GM12878 (cell line): Measurements from ENCODE around the gene REV3L. TPM values are rescaled to one million over a fixed set of nuclear protein-coding genes. Genes with fewer than 3 reads are reported as not detected.

Experiments
- ATAC-seq: fragments of 200-7000 bp; cut with Tn5 transposase; 3 replicates; pipeline ENCODE4 v1.9.1; 2020; ENCODE audit warnings: mild to moderate bottlenecking, moderate library complexity
- BruUV-seq: library from RNA; stranded (reverse); fragments of 400-500 nt; replicated peaks from 2 replicates; lab custom pipeline; 2021; lab: Mats Ljungman, UMichigan
- CTCF ChIA-PET: fragments of 300-600 bp; sonication (Branson Sonifier 250); formaldehyde crosslinking; extraction: SDS; loops from one replicate; lab custom pipeline; 2021; ENCODE audit warnings: inconsistent platforms; lab: Yijun Ruan, JAX
- POLR2A ChIA-PET: fragments of 350-600 bp; formaldehyde crosslinking; extraction: SDS; loops from one replicate; lab custom pipeline; 2021; ENCODE audit warnings: inconsistent platforms; lab: Charles Lee
- RAD21 ChIA-PET: fragments of 300-600 bp; sonication (Branson Sonifier 250); formaldehyde crosslinking; loops from one replicate; lab custom pipeline; 2023; ENCODE audit warnings: antibody characterized with exemption; ENCODE audit not compliant: unreplicated experiment; lab: Charles Lee
- SMC1A ChIA-PET: fragments of 300-600 bp; sonication (Branson Sonifier 250); formaldehyde crosslinking; loops from one replicate; lab custom pipeline; 2023; ENCODE audit not compliant: unreplicated experiment, uncharacterized antibody; lab: Charles Lee
- DNase-seq: peaks from one replicate; pipeline ENCODE4 v3.0.0-alpha.2; 2011; ENCODE audit warnings: low read depth, low spot score
- FAIRE-seq: peaks from 3 replicates; lab custom pipeline; 2011; peaks lifted over from hg19 to GRCh38; lab: Jason Lieb, UNC
- H2AFZ ChIP-seq: 2 replicates; pipeline ENCODE4 v1.6.0; 2011; ENCODE audit warnings: low read depth, low read length, control low read depth; ENCODE audit not compliant: control insufficient read depth
- H3K27ac ChIP-seq: 2 replicates; pipeline ENCODE4 v1.5.1; 2011; ENCODE audit warnings: control low read depth; ENCODE audit not compliant: control insufficient read depth, insufficient read depth
- H3K27me3 ChIP-seq, 2 experiments: replicated peaks in 1 of 2; 2 replicates each; pipeline versions ENCODE4 v1.6.0 to v1.6.1; 2011; ENCODE audit warnings: low read length in 1 of 2; ENCODE audit not compliant: control insufficient read depth in 2 of 2, insufficient read depth in 2 of 2
- H3K36me3 ChIP-seq, 2 experiments: 2 replicates each; pipeline ENCODE4 v1.5.1; 2011; ENCODE audit warnings: low read length in 1 of 2; ENCODE audit not compliant: control insufficient read depth in 2 of 2, insufficient read depth in 2 of 2
- H3K4me1 ChIP-seq: 2 replicates; pipeline ENCODE4 v1.6.1; 2011; ENCODE audit warnings: mild to moderate bottlenecking, low read length, moderate library complexity, mixed read lengths; ENCODE audit not compliant: control insufficient read depth, insufficient read depth
- H3K4me2 ChIP-seq: 2 replicates; pipeline ENCODE4 v1.6.0; 2011; ENCODE audit warnings: control low read depth; ENCODE audit not compliant: control insufficient read depth, insufficient read depth
- H3K4me3 ChIP-seq: fragments of 200-600 bp; sonication (generic); 2 replicates; pipeline ENCODE4 v1.5.1; 2016
- H3K79me2 ChIP-seq: 2 replicates; pipeline ENCODE4 v1.6.0; 2011; ENCODE audit warnings: low read length; ENCODE audit not compliant: control insufficient read depth, insufficient read depth
- H3K9ac ChIP-seq: 2 replicates; pipeline ENCODE4 v1.8.0; 2011; ENCODE audit warnings: low read length, control low read depth, mixed read lengths; ENCODE audit not compliant: control insufficient read depth, insufficient read depth
- H3K9me3 ChIP-seq: replicated peaks from 3 replicates; pipeline ENCODE4 v1.5.1; 2011; ENCODE audit warnings: mild to moderate bottlenecking, low read length; ENCODE audit not compliant: control insufficient read depth, insufficient read depth
- H4K20me1 ChIP-seq: 2 replicates; pipeline ENCODE4 v1.6.0; 2011; ENCODE audit not compliant: control insufficient read depth, insufficient read depth
- CBX5 ChIP-seq: sonication (generic); IDR thresholded peaks from 2 replicates; pipeline ENCODE4 v1.6.1; 2016; ENCODE audit warnings: low read depth, moderate library complexity, mild to moderate bottlenecking, inconsistent platforms
- CEBPB ChIP-seq, 2 experiments: fragments of 150-350 bp in 1 of 2; IDR thresholded peaks; 2 replicates each; pipeline ENCODE4 v1.6.1; 2012 to 2014; ENCODE audit warnings: low read depth in 2 of 2, low read length in 2 of 2, borderline replicate concordance in 1 of 2, inconsistent platforms in 1 of 2
- E4F1 ChIP-seq: fragments of 450-650 bp; IDR thresholded peaks from 2 replicates; pipeline ENCODE4 v1.6.1; 2018; ENCODE audit warnings: borderline replicate concordance, mild to moderate bottlenecking; ENCODE audit not compliant: partially characterized antibody
- EP300 ChIP-seq, 2 experiments: fragments of 150-350 bp in 1 of 2; IDR thresholded peaks; 2 replicates each; pipeline ENCODE4 v1.6.1; 2011 to 2012; ENCODE audit warnings: low read depth in 2 of 2, low read length in 2 of 2, borderline replicate concordance in 1 of 2, improper control_type of control experiment in 1 of 2, inconsistent platforms in 1 of 2; ENCODE audit not compliant: control insufficient read depth in 1 of 2
- HCFC1 ChIP-seq: fragments of 150-350 bp; IDR thresholded peaks from 2 replicates; pipeline ENCODE4 v1.6.1; 2014; ENCODE audit warnings: low read length
- IRF4 ChIP-seq: IDR thresholded peaks from 2 replicates; pipeline ENCODE4 v1.6.1; 2011; ENCODE audit warnings: low read depth, low read length
- KLF5 ChIP-seq: fragments of 450-650 bp; IDR thresholded peaks from 2 replicates; pipeline ENCODE4 v1.6.1; 2014; ENCODE audit warnings: mild to moderate bottlenecking; ENCODE audit not compliant: partially characterized antibody
- LARP7 ChIP-seq: fragments of 450-650 bp; IDR thresholded peaks from 2 replicates; pipeline ENCODE4 v1.6.1; 2017; ENCODE audit warnings: mild to moderate bottlenecking
- NRF1 ChIP-seq: conservative IDR thresholded peaks from 2 replicates; pipeline ENCODE4 v1.6.1; 2011; ENCODE audit warnings: mild to moderate bottlenecking, low read depth, low read length, improper control_type of control experiment
- POLR2AphosphoS5 ChIP-seq: IDR thresholded peaks from 2 replicates; pipeline ENCODE4 v1.6.1; 2011; ENCODE audit warnings: mild to moderate bottlenecking, low read length, inconsistent platforms
- RUNX3 ChIP-seq: IDR thresholded peaks from 2 replicates; pipeline ENCODE4 v1.6.1; 2012; ENCODE audit warnings: low read length, inconsistent platforms
- SMARCA5 ChIP-seq: fragments of 450-650 bp; IDR thresholded peaks from 2 replicates; pipeline ENCODE4 v1.6.1; 2017; ENCODE audit warnings: mild to moderate bottlenecking
- SPI1 ChIP-seq: IDR thresholded peaks from 2 replicates; pipeline ENCODE4 v1.6.1; 2011; ENCODE audit warnings: low read depth, mild to moderate bottlenecking, low read length, moderate library complexity, borderline replicate concordance; ENCODE audit not compliant: insufficient read depth
- USF1 ChIP-seq: IDR thresholded peaks from 2 replicates; pipeline ENCODE4 v1.6.1; 2011; ENCODE audit warnings: borderline replicate concordance, low read depth, mild to moderate bottlenecking, moderate library complexity, mixed read lengths, low read length; ENCODE audit not compliant: insufficient read depth; ENCODE audit errors: extremely low read length
- ZBTB33 ChIP-seq: fragments of 450-650 bp; IDR thresholded peaks from 2 replicates; pipeline ENCODE4 v1.6.1; 2017; ENCODE audit warnings: mild to moderate bottlenecking
- ZNF274 ChIP-seq: IDR thresholded peaks from one replicate; pipeline ENCODE4 v1.8.0; 2011; ENCODE audit not compliant: insufficient read length, insufficient read depth
- ZZZ3 ChIP-seq: IDR thresholded peaks from 2 replicates; pipeline ENCODE4 v1.6.1; 2011; ENCODE audit warnings: low read depth; ENCODE audit not compliant: control insufficient read depth, insufficient read length
- WGBS: methylation state at CpG from one replicate; pipeline ENCODE4 v1.1.6; 2016; ENCODE audit warnings: low lambda C conversion rate; ENCODE audit not compliant: insufficient replicate concordance, insufficient coverage; ENCODE audit errors: missing lambda C conversion rate; 5-methylcytosine and 5-hydroxymethylcytosine counted together
- in situ Hi-C: fragments of 300-500 bp; cut with MboI; formaldehyde crosslinking; loops from 9 replicates; pipeline ENCODE4 v1.14.3; 2018; ENCODE audit warnings: mixed read lengths
- intact Hi-C: fragments of 100-400 bp; cut with micrococcal nuclease; formaldehyde crosslinking; loops from one replicate; pipeline ENCODE4 v1.14.2; 2022; ENCODE audit not compliant: unreplicated experiment
- polyA plus RNA-seq, 11 experiments: library from polyadenylated mRNA; depleted of rRNA in 4 of 11; unstranded in 6 of 11; stranded (reverse) in 5 of 11; fragments of >200 nt; fragmentation: Nextera tagmentation in 4 of 11; fragmentation: Illumina TruSeq in 1 of 11; extraction: Ambion mirVana in 4 of 11; extraction: Trizol in 1 of 11; gene quantifications; 1 replicate in 1 of 11; 2 replicates in 10 of 11; pipeline versions ENCODE4 v1.2.1 to v1.2.3, GENCODE V29; 2011 to 2016; ENCODE audit warnings: inconsistent platforms in 2 of 11, missing spikeins in 2 of 11, low read depth in 1 of 11
- total RNA-seq, 4 experiments: library from RNA; depleted of rRNA in 3 of 4; stranded (reverse); fragments of >200 nt in 3 of 4; fragmentation: Illumina TruSeq in 1 of 4; extraction: Trizol in 1 of 4; gene quantifications; 2 replicates each; pipeline versions ENCODE4 v1.2.1 to v1.2.3, GENCODE V29; 2013 to 2021

Gene REV3L
- total and polyA plus RNA-seq, 10 of the 15 experiments (the other 5 are each of a cell fraction or from before 2014, with no cell fraction given): 7.6 to 33.6 (median 21.5) TPM

- H4K20me1 ChIP-seq: no peaks in the 10 kb centered on the region
- POLR2A ChIA-PET: interaction anchor here (0.6 to 1.6 kb wide), 3 partner anchors 11 to 204 kb away, joined by 3 to 9 read pairs (median 3); a partner anchor contains a TSS
- H3K4me1 ChIP-seq: no peaks in the 10 kb centered on the region
- H3K36me3 ChIP-seq: peaks cover 0 to 3% of the 10 kb centered on the region in 2 experiments; a peak in 2 of 4 replicates
- DNase-seq: no peak
- peak; percentile 50 for ATAC-seq
- H3K4me3 ChIP-seq: no peak overlapping the region
- RAD21 ChIA-PET: interaction anchor here (0.5 to 3.2 kb wide), 3 partner anchors 15 to 564 kb away, joined by 4 to 16 read pairs (median 6); a partner anchor contains a TSS
- H3K4me2 ChIP-seq: no peak overlapping the region
- TF ChIP-seq NRF1 (no peak), CEBPB (IDR thresholded peaks at IDR 0.05; ENCODE audit: borderline replicate concordance in 1 of 2, low read depth in 2 of 2, low read length in 2 of 2) (no peak), ZZZ3 (no peak), ZBTB33 (no peak), POLR2AphosphoS5 (no peak), LARP7 (no peak), ZNF274 (no peak), RUNX3 (no peak), SMARCA5 (no peak), EP300 (IDR thresholded peaks at IDR 0.05; ENCODE audit: borderline replicate concordance in 1 of 2, control insufficient read depth in 1 of 2, low read depth in 2 of 2, low read length in 2 of 2) (no peak), CBX5 (no peak), HCFC1 (no peak), E4F1 (no peak), KLF5 (no peak), IRF4 (no peak), SPI1 (no peak), USF1 (no peak)
- TF ChIP-seq, all 136 proteins: peak for 0
- Histone ChIP-seq H3K9ac (no peak overlapping the region), H3K79me2 (peaks cover 60% of the 10 kb centered on the region), H3K9me3 (peaks cover 28% of the 10 kb centered on the region), H3K27ac (no peak overlapping the region), H3K27me3 (no peaks in the 10 kb centered on the region), H2AFZ (no peak overlapping the region)
- WGBS: 98% methylated on average over 7 of the region's 7 CpGs
- FAIRE-seq: no peak
- ChIA-PET CTCF (interaction anchor here (0.7 to 3.2 kb wide), 5 partner anchors 15 to 352 kb away, joined by 3 to 11 read pairs (median 4); a partner anchor contains a TSS), SMC1A (interaction anchor here (1.2 to 4.0 kb wide), 4 partner anchors 9 to 204 kb away, joined by 3 to 24 read pairs (median 6); a partner anchor contains a TSS)
- BruUV-seq: no TSS peak
- intact Hi-C loops (no loop called here), in situ Hi-C loops (no loop called here)
Measured at GRCh38 chr6:111462770-111463391, 20.1 kb downstream of the REV3L start.
